Umbilical cord (tissue), 2 donors: ENCODE data around the gene TM4SF20. TPM values are rescaled to one million over a fixed set of nuclear protein-coding genes. Genes with fewer than 3 reads are reported as not detected.

Experiments
- DNase-seq: peaks from one replicate; pipeline ENCODE4 v3.0.0-alpha.2; 2015; ENCODE audit warnings: low spot score
- total RNA-seq: library from RNA; depleted of rRNA; stranded (reverse); fragments of >200 nt; gene quantifications from one replicate; pipeline ENCODE4 v1.2.3, GENCODE V29; 2014; ENCODE audit warnings: low replicate concordance; ENCODE audit not compliant: insufficient read depth

Gene TM4SF20
- total RNA-seq, 1 donor from 2014 or later = 2.4 TPM

DNA sequence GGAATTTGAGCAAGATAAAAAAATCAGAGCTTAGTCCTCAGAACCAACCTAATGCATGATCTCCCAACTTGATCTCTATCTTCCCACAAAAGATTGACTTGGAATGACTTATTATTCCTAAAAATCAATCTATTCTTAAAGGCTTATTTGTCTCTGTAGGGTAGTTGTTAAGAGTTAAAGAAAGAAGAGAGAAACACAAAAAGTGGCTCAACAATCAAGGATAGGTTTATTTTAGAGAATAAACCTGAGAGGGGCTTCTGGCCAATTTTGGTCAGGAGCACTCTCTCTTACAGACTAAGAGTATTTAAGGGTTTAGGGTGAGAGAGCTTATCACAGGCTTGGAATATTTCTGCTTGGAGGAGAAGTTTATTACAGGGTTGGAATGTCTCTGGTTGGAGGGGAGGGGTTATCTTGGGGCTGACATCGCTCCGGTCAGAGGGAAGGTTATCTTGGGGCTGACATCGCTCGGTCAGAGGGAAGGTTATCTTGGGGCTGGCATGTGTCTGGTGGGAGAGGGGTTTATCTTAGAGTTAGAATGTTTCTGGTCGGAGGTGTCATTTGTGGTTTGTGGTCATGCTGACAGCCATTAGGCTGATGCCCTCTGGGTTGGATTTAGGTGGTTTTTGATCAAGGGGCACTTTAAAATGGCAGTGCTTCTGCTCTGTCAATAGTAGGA is 56.4 kb downstream of the TM4SF20 start:
- DNase-seq = no peak

DNA sequence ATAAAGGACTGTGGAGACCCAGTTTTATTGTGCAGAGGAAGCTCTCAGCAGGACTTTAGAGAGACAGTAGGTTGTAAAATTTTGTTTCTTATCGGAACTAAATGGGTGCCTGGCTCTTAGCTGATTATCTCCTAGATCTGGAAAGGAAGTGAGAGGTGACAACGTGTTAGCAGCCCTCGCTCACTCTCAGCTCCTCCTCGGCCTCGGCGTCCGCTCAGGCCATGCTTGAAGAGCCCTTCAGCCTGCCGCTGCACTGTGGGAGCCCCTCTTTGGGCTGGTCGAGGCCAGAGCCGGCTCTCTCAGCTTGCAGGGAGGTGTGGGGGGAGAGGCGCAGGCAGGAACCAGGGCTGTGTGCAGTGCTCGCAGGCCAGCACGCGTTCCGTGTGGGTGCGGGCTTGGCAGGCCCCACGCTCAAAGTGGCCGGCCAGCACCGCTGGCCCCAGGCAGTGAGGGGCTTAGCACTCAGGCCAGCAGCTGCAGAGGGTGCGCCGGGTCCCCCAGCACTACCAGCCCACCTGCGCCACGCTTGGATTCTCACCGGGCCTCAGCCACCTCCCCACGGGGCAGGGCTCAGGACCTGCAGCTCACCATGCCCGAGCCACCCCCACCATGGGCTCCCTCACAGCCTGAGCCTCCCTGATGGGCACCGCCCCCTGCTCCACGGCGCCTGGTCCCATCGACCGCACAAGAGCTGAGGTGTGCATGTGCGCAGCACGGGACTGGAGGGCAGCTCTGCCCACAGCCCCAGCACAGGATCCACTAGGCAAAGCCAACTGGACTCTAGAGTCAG is 58.6 kb downstream of the TM4SF20 start:
- DNase-seq = no peak

DNA sequence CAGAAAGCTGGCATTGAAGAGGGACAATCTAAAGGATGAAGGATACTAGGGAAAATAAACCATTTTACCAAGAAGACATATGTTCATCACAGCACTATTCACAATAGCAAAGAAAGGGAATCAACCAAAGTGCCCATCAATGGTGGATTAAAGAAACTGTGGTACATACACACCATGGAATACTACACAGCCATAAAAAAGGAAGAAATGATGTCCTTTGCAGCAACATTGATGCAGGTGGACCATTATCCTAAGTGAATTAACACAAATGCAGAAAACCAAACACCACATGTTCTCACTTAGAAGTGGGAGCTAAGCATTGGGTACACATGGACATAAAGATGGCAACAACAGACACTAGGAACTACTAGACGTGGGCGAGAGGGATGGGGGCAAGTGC is 61.3 kb downstream of the TM4SF20 start:
- no peak for DNase-seq

DNA sequence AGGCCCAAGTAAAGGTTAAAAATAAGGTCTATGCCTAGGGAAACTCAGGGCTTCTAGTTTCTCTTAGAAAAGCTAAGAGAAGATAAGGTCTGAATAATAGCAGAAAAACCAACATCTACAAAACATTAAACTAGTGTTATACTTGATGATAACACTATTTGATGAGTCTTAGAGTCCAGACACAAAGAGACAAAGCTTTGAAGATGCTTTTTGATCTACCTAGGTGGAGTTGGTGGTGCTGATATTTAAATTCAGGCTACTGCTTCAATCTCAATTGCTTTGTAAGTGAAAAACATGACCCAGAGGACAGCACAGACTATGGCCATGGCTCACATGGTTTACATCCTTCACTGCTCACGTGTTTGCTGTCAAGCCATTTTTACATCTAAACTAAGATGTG is 65.8 kb downstream of the TM4SF20 start:
- no peak for DNase-seq

DNA sequence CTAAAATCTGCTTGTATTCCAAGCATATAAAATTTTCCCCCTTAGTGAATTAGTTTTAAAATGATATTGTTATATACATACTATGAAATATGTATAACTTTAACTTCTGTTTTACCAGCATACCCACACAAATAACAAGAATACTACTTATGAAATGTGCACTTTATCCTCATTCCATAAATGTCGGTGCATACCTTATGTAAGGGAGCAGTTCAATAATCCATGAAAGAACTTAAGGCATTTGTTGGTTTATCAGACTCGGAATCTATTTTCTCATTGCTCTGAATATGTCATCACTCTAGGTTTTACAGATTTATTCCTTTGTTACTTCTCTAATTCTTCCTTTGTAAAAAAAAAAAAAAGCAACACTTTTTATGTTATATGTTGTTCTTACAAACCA is 66.5 kb downstream of the TM4SF20 start:
- no peak for DNase-seq

Other genes with a start within 250 kb of the TM4SF20 start
- gene COL4A4, start 215.1 kb downstream of the TM4SF20 start, total RNA-seq = 0.72 TPM
- gene COL4A3, start 214.7 kb downstream of the TM4SF20 start, total RNA-seq = 3.9 TPM
- gene MFF, start 54.1 kb downstream of the TM4SF20 start, total RNA-seq = 94.6 TPM
- not detected for gene SCYGR1, start 8.6 kb upstream of the TM4SF20 start, total RNA-seq
- gene AGFG1, start 92.8 kb upstream of the TM4SF20 start, total RNA-seq = 33.9 TPM
- gene SCYGR2, start 219.6 kb upstream of the TM4SF20 start, total RNA-seq = not detected
- not detected for gene SCYGR3, start 235.5 kb upstream of the TM4SF20 start, total RNA-seq
- gene SCYGR4, start 238.2 kb upstream of the TM4SF20 start, total RNA-seq = 1.4 TPM